ENCODE measurements around the gene USP20.

Gene USP20

DNA sequence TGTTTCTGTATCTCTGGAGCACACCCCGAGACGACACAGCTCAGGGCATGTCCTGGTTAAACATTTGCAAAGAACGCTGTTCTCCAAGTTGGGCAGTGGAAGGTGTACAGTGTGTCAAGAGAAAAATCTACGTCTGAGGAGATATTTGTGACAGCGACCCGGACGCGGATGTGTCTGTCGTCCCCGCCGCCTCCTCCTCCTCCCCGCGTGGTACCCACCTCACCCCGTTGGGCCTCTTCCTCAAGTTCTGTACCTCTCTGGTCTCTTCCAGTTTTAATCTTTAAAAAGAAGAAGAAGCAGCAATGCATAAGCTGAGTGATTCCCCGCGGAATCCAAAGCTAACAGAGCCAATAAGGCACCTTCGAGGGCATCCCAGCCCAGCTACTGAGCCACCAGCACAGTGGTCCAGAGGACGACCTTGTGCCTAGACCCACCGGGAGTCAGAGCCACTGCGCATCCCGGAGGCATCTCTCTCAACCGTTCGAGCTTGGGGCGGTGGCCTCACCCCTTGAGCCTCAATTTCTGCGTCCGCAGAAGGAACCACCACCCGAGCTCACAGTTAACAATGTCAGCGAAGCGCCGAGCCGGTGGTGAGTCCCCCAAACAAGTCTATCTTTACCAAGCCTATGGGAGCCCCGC, 650 bp upstream of the USP20 start:
- H3K36me3 Mint-ChIP-seq: peaks cover 43% of the 10 kb centered on the region
- peak overlapping the region; percentile 99 for H3K27ac Mint-ChIP-seq

DNA sequence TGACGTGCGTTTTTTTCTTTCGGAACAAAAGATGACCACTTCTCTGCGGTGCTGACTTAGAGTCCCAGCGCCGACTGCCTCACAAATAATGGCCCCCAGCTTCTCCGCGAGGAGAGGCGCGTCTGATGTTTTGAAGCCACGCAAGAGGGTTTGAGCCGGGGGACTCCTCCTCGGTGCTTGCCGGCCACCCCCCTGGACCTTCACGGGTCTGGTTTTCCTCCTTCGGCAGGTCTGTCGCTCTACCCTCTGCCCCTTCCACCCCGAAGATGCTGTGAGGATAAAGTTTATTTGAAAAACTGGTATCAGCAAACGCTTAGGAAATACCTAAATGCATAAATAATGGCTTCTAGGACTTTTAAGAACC, 584 bp downstream of the USP20 start:
- peaks cover 37% of the 10 kb centered on the region for H3K36me3 Mint-ChIP-seq
- CTCF ChIA-PET: interaction anchor here (0.9 to 1.1 kb wide), 2 partner anchors 8 to 14 kb away, joined by 3 read pairs; no protein-coding TSS in a partner anchor
- no peaks in the 10 kb centered on the region for H3K27me3 Mint-ChIP-seq
- peak overlapping the region; percentile 92 for H3K27ac Mint-ChIP-seq
- no peak for DNase-seq
- H3K9me3 Mint-ChIP-seq: no peaks in the 10 kb centered on the region
- H3K4me3 Mint-ChIP-seq: peak overlapping the region; percentile 96
- peaks cover 63% of the 10 kb centered on the region for H3K4me1 Mint-ChIP-seq

More for the DNA sequence above, 650 bp upstream of the USP20 start:
- peak; percentile 69 for DNase-seq
- peak overlapping the region; percentile 98 for H3K4me3 Mint-ChIP-seq
- peaks cover 52% of the 10 kb centered on the region for H3K4me1 Mint-ChIP-seq
- H3K27me3 Mint-ChIP-seq: no peaks in the 10 kb centered on the region
- no peaks in the 10 kb centered on the region for H3K9me3 Mint-ChIP-seq
- CTCF ChIA-PET: interaction anchor here (1.1 to 1.2 kb wide), 2 partner anchors 9 to 51 kb away, joined by 3 to 4 read pairs; no protein-coding TSS in a partner anchor

DNA sequence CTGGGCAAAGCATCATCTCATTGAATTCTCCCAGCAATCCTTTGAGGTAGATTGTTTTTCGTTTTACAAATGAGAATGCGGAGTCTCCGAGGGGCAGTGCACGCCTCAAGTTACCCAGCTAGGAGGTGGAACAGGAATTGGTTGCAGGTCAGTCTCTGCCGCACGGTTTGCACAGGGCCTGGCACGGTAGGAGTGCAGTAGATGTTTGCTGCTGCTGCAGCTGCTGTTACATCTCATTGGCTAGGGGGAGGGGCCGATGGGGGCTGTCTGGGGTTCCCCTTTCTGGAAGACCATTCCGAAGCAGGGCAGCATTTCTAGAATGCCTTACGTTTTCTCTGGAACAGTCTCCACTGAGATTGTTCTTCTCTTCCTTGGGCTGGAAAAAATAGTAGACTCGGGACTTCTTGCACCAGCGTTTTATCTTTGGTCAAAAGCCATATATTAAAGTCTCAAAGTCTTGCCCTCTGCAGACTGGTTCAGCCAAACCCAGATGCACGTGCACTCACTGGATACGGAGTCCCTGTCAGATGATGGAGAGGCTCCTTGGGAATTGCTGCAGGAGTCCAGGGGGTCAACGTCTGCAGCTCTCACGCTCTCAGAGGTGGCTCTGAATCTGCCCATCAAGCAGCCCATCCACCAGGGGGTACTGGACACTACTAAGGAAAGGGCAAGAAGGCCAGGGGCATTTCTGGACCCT, 1.2 kb downstream of the USP20 start:
- H3K36me3 Mint-ChIP-seq: peaks cover 40% of the 10 kb centered on the region
- H3K9me3 Mint-ChIP-seq: no peaks in the 10 kb centered on the region
- CTCF ChIA-PET: interaction anchor here (0.6 to 0.9 kb wide), 3 partner anchors 15 to 192 kb away, joined by 3 to 4 read pairs (median 3); no protein-coding TSS in a partner anchor
- peak overlapping the region; percentile 92 for H3K27ac Mint-ChIP-seq
- H3K4me3 Mint-ChIP-seq: peak overlapping the region; percentile 96
- H3K27me3 Mint-ChIP-seq: no peaks in the 10 kb centered on the region
- peaks cover 70% of the 10 kb centered on the region for H3K4me1 Mint-ChIP-seq
- peak; percentile 64 for DNase-seq

DNA sequence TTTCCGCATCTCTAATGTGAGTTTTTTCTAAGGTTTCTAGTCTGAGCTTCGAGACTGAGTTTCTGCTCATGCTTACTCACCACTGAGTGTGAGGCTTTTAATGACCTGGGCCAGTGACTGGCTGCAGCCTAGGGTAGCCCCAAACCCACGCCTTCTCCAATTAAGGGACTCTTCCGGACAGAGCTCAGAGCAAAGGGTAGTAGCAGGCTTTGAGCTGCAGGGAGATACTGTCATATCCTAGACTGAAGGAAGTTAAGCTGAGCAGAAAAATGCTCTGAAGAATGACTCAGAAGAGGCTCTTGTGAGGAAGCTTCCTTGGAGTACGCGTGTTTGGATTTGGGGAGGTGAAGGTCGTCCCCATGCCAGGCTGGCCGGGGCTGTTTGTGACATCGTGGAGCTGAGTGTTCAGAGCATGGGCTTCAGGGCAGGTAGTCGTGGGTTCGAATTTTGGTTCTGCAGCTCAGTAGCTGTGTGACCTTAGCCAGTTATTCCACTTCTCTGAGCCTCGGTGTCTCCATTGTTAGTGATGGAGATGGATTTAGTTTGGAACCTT, 3.5 kb downstream of the USP20 start:
- Mint-ChIP-seq H3K36me3 (peaks cover 42% of the 10 kb centered on the region), H3K27me3 (no peaks in the 10 kb centered on the region), H3K4me3 (peak overlapping the region; percentile 65), H3K9me3 (no peaks in the 10 kb centered on the region), H3K27ac (peak overlapping the region; percentile 92), H3K4me1 (peaks cover 70% of the 10 kb centered on the region)
- CTCF ChIA-PET: interaction anchor here (0.7 to 2.0 kb wide), 8 partner anchors 22 to 48 kb away, joined by 3 to 9 read pairs (median 3); no protein-coding TSS in a partner anchor
- peak; percentile 41 for DNase-seq

DNA sequence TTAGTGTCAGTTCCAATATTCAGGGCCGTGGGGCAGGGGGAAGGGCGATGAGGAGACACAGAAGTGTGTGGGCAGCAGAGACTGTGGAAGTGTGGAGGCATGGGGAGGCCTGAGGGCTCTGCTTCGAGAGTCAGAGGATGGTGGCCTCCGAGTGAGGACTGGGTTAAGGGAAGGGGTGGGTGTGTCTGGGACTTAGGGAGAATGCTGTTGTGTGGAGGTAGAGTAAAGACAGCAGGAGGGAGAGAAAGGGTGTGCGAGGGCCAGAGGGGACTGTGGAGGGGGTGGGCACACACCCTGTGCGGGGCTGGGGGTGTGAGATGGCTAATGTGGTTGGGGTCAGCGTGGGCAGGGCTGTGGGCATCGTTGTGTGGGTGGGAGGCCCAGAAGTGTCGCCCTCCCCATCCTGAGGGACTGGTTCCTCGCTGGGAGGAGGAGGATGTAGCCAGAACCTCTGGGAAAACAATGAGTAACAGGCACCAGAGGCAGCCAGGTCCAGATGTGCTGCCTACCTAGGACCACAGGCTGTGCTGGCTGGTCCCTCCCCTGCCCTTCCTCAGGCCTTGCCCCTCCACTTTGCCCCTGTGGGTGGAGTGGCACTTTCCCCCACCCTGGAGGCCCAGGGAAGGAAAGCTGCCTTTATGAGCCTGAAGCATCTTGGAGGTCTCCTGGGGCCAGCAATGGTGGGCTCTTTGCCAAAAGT, 4.2 kb downstream of the USP20 start:
- Mint-ChIP-seq H3K9me3 (no peaks in the 10 kb centered on the region), H3K27ac (peak overlapping the region; percentile 92), H3K27me3 (no peaks in the 10 kb centered on the region), H3K36me3 (peaks cover 39% of the 10 kb centered on the region), H3K4me1 (peaks cover 65% of the 10 kb centered on the region), H3K4me3 (peak overlapping the region; percentile 65)
- CTCF ChIA-PET: interaction anchor here (0.7 to 2.0 kb wide), 6 partner anchors 21 to 47 kb away, joined by 3 to 9 read pairs (median 3); no protein-coding TSS in a partner anchor
- no peak for DNase-seq

DNA sequence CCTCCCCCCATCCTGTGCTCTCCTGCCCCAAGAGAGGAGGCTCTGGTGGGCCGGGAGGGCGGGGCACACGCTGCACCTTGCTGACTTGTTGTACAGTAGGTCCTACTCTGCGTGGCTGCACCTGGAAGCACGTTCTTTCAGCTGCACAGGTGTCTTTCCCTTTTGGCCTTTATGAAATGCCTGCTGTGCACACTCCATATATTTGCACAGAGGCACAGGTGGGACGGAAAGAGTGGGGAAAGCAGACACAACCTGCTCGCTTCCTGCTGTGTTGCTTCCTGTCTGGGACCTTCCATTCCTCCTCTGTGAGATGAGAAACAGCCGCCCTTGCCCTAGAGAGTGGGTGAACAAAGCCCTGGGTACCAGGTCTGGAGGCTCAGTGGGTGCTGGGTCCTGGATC, 4.8 kb downstream of the USP20 start:
- Mint-ChIP-seq H3K4me1 (peaks cover 67% of the 10 kb centered on the region), H3K27ac (peak overlapping the region; percentile 92), H3K9me3 (no peaks in the 10 kb centered on the region), H3K36me3 (peaks cover 38% of the 10 kb centered on the region), H3K27me3 (no peaks in the 10 kb centered on the region), H3K4me3 (peak overlapping the region; percentile 38)
- DNase-seq: peak; percentile 38
- CTCF ChIA-PET: no interaction called here

DNA sequence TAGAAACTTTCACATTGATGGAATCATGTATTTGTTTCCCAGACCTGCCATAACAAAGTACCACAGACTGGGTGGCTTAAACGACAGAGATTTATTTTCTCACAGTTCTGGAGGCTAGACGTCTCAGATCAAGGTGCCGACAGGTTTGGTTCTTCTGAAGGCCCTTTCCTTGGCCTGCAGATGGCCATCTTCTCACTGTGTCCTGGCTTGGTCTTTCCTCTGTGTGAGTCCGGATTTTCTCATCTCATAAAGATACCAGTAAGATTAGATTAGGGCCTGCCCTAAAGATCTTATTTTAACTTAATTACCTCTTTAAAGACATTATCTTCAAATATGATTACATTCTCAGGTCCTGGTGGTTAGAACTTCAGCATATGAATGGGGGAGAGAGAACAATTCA, 5.8 kb downstream of the USP20 start:
- Mint-ChIP-seq H3K9me3 (no peaks in the 10 kb centered on the region), H3K27ac (peak overlapping the region; percentile 14), H3K36me3 (peaks cover 35% of the 10 kb centered on the region), H3K4me1 (peaks cover 76% of the 10 kb centered on the region), H3K27me3 (no peaks in the 10 kb centered on the region), H3K4me3 (no peak overlapping the region)
- DNase-seq: no peak
- CTCF ChIA-PET: no interaction called here

DNA sequence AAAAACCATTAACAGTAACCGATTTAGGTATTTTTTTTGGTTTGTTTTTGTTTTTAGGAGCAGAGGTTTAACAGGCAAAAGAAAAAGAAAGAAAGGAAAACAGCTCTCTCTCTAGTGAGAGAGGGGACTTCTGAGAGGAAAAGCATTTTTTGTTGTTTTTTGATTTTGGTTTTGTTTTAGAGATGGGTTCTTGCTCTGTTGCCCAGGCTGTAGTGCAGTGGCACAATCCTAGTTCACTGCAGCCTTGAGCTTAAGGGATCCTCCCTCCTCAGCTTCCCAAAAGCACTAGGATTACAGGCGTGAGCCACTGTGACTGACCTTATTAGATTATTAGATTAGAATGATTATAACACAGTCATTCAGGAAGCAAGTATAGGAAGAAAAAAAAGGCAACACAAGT, 10.1 kb downstream of the USP20 start:
- CTCF ChIA-PET: no interaction called here
- H3K36me3 Mint-ChIP-seq: peaks cover 28% of the 10 kb centered on the region
- H3K27ac Mint-ChIP-seq: peak overlapping the region; percentile 74
- H3K27me3 Mint-ChIP-seq: no peaks in the 10 kb centered on the region
- peaks cover 48% of the 10 kb centered on the region for H3K4me1 Mint-ChIP-seq
- no peaks in the 10 kb centered on the region for H3K9me3 Mint-ChIP-seq
- DNase-seq: no peak
- peak overlapping the region; percentile 24 for H3K4me3 Mint-ChIP-seq

DNA sequence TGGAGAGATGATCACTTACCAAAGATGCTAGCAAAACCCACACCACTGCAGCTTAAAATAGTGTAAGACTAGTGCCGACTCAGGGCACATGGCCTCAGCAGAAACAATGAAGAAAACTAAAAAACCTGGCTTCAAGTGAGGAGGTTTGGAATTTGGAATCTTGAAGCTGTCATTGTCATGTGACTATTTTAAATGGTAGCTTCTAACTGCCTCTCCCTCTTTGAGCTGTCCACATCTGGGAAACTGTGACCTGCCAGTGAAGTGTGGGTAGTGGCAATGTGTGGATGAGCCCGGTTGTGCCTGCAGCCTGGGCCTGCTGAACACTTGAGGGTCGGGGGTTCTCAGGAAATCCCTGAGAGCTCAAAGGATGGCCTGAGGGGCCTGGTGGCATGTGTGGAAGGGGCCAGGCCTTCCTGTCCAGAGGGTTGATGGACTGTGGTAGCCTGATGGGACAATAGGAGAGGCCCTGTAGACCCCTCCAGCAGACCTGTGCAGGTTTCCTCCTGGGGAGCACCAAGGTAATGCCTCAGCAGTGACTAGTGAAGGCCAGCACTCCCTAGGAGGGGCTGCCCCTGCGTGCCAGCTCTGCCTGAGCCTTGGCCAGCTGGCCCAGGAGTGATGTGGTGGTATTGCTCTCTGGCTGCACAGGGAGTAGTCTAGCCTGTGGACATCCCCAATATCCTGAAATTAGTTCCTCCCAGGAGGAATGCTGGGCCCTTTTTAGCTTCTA, 13.6 kb downstream of the USP20 start:
- Mint-ChIP-seq H3K36me3 (peaks cover 38% of the 10 kb centered on the region), H3K27ac (peak overlapping the region; percentile 71), H3K4me3 (no peak overlapping the region), H3K9me3 (no peaks in the 10 kb centered on the region), H3K27me3 (no peaks in the 10 kb centered on the region), H3K4me1 (peaks cover 47% of the 10 kb centered on the region)
- CTCF ChIA-PET: no interaction called here
- DNase-seq: no peak

DNA sequence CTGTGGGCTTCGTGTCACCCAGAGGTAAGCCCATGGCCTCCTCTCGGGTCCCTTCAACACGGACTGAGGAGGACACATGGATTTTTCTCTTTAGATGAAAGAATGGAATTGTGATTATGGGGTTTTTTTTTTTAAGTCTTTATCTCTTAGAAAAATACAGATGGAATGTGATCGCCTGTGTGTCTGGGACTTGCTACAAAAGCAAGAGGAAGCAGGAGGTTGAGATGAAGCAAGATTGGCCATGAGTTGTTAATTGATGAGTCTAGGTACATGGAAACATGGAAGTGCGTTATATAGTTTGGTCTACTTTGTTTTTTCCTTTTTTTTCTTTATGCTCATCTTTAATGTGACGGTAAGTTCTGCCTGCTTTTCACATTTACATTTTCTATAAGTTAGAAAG, 14.6 kb downstream of the USP20 start:
- H3K4me3 Mint-ChIP-seq: no peak overlapping the region
- peaks cover 47% of the 10 kb centered on the region for H3K36me3 Mint-ChIP-seq
- no peak overlapping the region for H3K27ac Mint-ChIP-seq
- peaks cover 51% of the 10 kb centered on the region for H3K4me1 Mint-ChIP-seq
- no peak for DNase-seq
- H3K27me3 Mint-ChIP-seq: no peaks in the 10 kb centered on the region
- CTCF ChIA-PET: interaction anchor here (0.7 kb wide), 1 partner anchor 14 kb away, joined by 3 read pairs; no protein-coding TSS in a partner anchor
- no peaks in the 10 kb centered on the region for H3K9me3 Mint-ChIP-seq

DNA sequence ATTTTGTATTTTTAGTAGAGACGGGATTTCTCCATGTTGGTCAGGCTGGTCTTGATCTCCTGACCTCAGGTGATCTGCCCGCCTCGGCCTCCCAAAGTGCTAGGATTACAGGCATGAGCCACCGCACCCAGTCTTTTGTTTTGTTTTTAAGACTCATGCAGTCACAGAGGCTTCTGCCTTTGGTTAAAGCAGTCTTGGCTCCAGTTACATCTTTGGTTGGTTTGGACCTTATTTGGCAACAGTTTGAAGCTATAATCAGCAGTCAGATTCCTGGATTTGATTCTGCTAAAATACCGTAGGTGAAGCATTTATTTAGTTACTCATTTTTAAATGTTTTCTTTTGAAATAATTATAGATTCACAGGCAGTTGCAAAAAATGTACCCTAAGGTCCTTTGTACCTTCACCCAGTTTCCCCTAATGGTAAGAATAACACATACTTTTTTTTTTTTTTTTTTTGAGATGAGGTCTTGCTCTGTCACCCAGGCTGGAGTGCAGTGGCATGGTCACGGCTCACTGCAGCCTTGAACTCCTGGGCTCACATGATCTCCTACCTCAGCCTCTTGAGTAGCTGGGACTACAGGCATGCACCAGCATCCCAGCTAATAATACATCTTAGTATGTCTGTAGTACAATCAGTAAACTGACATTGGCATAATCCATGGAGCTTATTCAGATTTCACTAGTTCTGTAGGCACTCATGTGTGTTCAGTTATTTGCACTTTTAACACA, 15.7 kb downstream of the USP20 start:
- no peaks in the 10 kb centered on the region for H3K9me3 Mint-ChIP-seq
- no peak overlapping the region for H3K4me3 Mint-ChIP-seq
- CTCF ChIA-PET: interaction anchor here (1.0 kb wide), 2 partner anchors 17 to 125 kb away, joined by 3 read pairs; no protein-coding TSS in a partner anchor
- H3K4me1 Mint-ChIP-seq: peaks cover 50% of the 10 kb centered on the region
- H3K27me3 Mint-ChIP-seq: no peaks in the 10 kb centered on the region
- H3K36me3 Mint-ChIP-seq: peaks cover 53% of the 10 kb centered on the region
- no peak for DNase-seq
- no peak overlapping the region for H3K27ac Mint-ChIP-seq

DNA sequence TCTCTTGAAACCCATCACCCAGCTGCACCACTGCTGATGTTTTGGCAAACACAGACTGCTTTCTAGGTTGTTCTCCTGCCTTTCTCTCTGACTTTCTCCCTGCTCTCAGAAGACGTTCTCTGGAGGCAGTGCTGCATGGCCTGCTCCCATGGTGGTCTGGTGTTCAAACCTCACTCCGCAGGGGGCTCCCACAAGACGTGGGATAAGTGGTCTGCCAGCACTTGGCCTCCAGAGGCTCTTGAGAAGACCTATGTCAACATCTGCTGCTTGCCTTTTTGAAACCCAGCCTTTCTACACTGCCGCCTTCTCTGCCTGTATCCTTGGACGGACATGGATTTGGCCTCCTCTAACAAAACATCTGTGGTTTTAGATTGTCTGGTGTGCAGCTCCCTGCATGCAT, 16.6 kb downstream of the USP20 start:
- no peaks in the 10 kb centered on the region for H3K27me3 Mint-ChIP-seq
- H3K4me3 Mint-ChIP-seq: no peak overlapping the region
- no peaks in the 10 kb centered on the region for H3K9me3 Mint-ChIP-seq
- peaks cover 58% of the 10 kb centered on the region for H3K36me3 Mint-ChIP-seq
- CTCF ChIA-PET: interaction anchor here (1.0 kb wide), 2 partner anchors 16 to 126 kb away, joined by 3 read pairs; no protein-coding TSS in a partner anchor
- no peak overlapping the region for H3K27ac Mint-ChIP-seq
- peaks cover 55% of the 10 kb centered on the region for H3K4me1 Mint-ChIP-seq
- no peak for DNase-seq

DNA sequence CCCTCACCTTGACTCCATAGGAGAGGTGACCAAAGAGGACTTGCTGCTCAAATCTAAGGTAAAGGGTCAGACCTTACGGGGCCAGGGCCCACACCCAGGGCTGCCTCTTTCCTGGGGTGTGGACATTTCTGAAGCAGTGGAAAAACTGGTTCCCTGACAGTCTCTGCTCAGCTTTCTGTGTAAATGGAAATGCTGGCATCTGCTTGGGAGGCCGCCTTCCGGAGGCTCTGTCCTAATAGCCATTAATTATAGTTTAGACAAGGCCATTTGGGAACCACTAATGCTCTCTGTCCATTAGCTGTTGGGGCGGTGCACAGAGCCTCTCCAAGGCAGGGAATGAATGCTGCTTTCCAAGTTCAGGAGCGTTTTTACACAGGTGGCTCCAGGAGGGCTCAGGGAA, 17.3 kb downstream of the USP20 start:
- Mint-ChIP-seq H3K36me3 (peaks cover 61% of the 10 kb centered on the region), H3K9me3 (no peaks in the 10 kb centered on the region), H3K27me3 (no peaks in the 10 kb centered on the region), H3K4me3 (no peak overlapping the region), H3K4me1 (peaks cover 56% of the 10 kb centered on the region), H3K27ac (no peak overlapping the region)
- no peak for DNase-seq
- CTCF ChIA-PET: interaction anchor here (0.7 kb wide), 1 partner anchor 11 kb away, joined by 3 read pairs; no protein-coding TSS in a partner anchor

Data from activated naive CD4-positive, alpha-beta T cell treated with anti-CD3 and anti-CD28 coated beads, Interleukin-2, amount 10 ng/mL, durations not matched to agents 7 days and 5 days (primary cell).